HG02759 (cell line): ENCODE measurements around the gene KLK8.

Experiments
- ATAC-seq: cut with Tn5 transposase; IDR thresholded peaks from one replicate; pipeline ENCODE4 v1.9.1; 2021; ENCODE audit warnings: mild to moderate bottlenecking, moderate library complexity; ENCODE audit not compliant: unreplicated experiment

KLK8 gene

GRCh38 chr19:50957587-50957986, 43.8 kb downstream of the KLK8 start:
- ATAC-seq = no peak

GRCh38 chr19:50952910-50953309, 48.5 kb downstream of the KLK8 start, which contains the start of gene KLK5:
KLK5 (minus strand) TSS chr19:50953038; CDS start chr19:50952657, 381 bp downstream.
- ATAC-seq = no peak

- no peak for ATAC-seq
Observed at GRCh38 chr19:50949861-50950260, 51.5 kb downstream of the KLK8 start.

GRCh38 chr19:50947123-50947522, 54.3 kb downstream of the KLK8 start:
- ATAC-seq = no peak
